OCI-LY1 (cell line): ENCODE results near the gene CDKAL1.

Experiments
- CTCF ChIP-seq: fragments of 200-600 bp; sonication (generic), shearing (Covaris generic); IDR thresholded peaks from 2 replicates; pipeline ENCODE4 v1.5.1; 2017; ENCODE audit warnings: mild to moderate bottlenecking, antibody characterized with exemption, low read length, moderate library complexity, mixed read lengths
- EZH2 ChIP-seq: fragments of 200-600 bp; sonication (generic), shearing (Covaris generic); IDR thresholded peaks from 2 replicates; pipeline ENCODE4 v1.8.0; 2017; ENCODE audit warnings: borderline replicate concordance, mixed run types, mild to moderate bottlenecking, antibody characterized with exemption, low read length, moderate library complexity, mixed read lengths

- no peak for TF ChIP-seq CTCF
- TF ChIP-seq EZH2: no peak
Observed at GRCh38 chr6:21084656-21085055, 550.4 kb downstream of the CDKAL1 start.
